ENCODE measurements around the gene INTS1.

The INTS1 gene

GRCh38 chr7:1503816-1504775 is at the start of gene INTS1:
INTS1 (minus strand) TSS chr7:1504389; CDS start chr7:1503960, 429 bp downstream.
- DNase-seq: peak; percentile 91

- DNase-seq: no peak
Measured at GRCh38 chr7:1553512-1554210, 49.5 kb upstream of the INTS1 start.

GRCh38 chr7:1552200-1552599 is 48.0 kb upstream of the INTS1 start:
- DNase-seq: no peak

GRCh38 chr7:1550846-1551155 is 46.6 kb upstream of the INTS1 start:
- no peak for DNase-seq

GRCh38 chr7:1550005-1550845 is 46.0 kb upstream of the INTS1 start:
- DNase-seq: no peak

GRCh38 chr7:1549357-1550004 is 45.3 kb upstream of the INTS1 start:
- no peak for DNase-seq

- no peak for DNase-seq
Measured at GRCh38 chr7:1548944-1549343, 44.8 kb upstream of the INTS1 start.

GRCh38 chr7:1548438-1548831 is 44.2 kb upstream of the INTS1 start:
- no peak for DNase-seq

- no peak for DNase-seq
Measured at GRCh38 chr7:1547777-1548437, 43.7 kb upstream of the INTS1 start.

GRCh38 chr7:1546909-1547776 is 43.0 kb upstream of the INTS1 start:
- DNase-seq: no peak

- DNase-seq: no peak
Measured at GRCh38 chr7:1546274-1546908, 42.2 kb upstream of the INTS1 start.

GRCh38 chr7:1545417-1546246 is 41.4 kb upstream of the INTS1 start:
- DNase-seq: no peak

GRCh38 chr7:1544896-1545416 is 40.8 kb upstream of the INTS1 start:
- no peak for DNase-seq

GRCh38 chr7:1544178-1544895 is 40.1 kb upstream of the INTS1 start:
- DNase-seq: no peak

GRCh38 chr7:1543826-1544177 is 39.6 kb upstream of the INTS1 start:
- DNase-seq: no peak

- DNase-seq: no peak
Measured at GRCh38 chr7:1542841-1543747, 38.9 kb upstream of the INTS1 start.

- no peak for DNase-seq
Measured at GRCh38 chr7:1542329-1542728, 38.1 kb upstream of the INTS1 start.
